ENCODE measurements around the gene WIPF1. TPM values are rescaled to one million over a fixed set of nuclear protein-coding genes. Genes with fewer than 3 reads are reported as not detected.

The WIPF1 gene
- polyA plus RNA-seq, 2 of the 4 experiments (the other 2 are of a cell fraction) = 16.4 to 20.1 TPM

DNA sequence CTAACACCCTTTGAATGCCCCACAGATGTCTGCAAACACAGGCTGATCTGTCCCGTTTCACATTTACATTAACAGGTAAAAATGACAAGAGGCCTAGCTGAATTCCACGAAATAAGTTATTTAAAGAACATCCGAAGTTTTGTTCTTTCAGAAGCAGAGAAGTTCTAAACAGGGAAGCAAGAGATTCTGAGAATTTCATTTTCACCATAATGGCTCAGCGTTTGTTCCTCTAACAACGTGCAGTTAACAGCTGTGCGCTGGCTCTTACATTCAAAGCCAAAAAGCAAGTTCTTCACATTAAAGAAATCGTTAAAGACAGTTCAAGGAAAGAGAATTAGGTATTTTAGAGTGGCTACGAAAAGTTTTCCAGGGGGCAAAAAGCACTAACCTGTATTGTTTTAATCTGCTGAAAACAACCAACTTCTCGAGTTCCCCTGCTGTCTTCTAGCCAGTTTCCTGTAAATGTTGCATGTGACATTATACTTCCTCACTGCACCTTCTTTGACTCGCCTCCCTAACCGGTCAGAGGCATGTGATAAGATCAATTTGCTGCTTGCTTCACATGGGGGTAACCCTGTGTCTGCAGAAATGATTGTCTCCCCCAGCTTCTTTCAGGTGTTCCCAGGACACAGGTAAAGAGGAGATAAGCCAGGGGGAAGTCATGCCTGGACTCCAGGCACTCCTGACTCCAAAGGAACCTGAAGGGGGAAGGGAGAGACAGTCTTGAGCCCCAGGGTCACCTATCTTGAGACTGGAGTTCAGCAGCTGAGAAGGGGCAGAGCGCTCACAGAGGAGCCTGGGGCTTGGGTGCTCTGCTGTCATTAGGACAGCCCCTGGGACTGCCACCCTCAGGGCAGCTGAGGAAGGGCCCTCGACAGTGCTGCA, 36.8 kb upstream of the WIPF1 start:
- ChIA-PET CTCF (interaction anchor here (0.8 to 1.4 kb wide), 2 partner anchors 17 to 58 kb away, joined by 3 read pairs; no protein-coding TSS in a partner anchor), POLR2A (no interaction called here)
- ATAC-seq (peak; percentile 66 to 68; a peak in 5 of 6 replicates), DNase-seq (ENCODE audit: low read depth in 1 of 2, low spot score in 1 of 2) (no peak), FAIRE-seq (no peak)
- Histone ChIP-seq H3K4me3 (no peak overlapping the region), H3K9me3 (no peaks in the 10 kb centered on the region), H3K4me2 (no peak overlapping the region), H3K27ac (no peak overlapping the region), H3K4me1 (peaks cover 12% of the 10 kb centered on the region; the same call in 2 of the 3 replicates)
- WGBS (ENCODE audit: missing lambda C conversion rate) = 88% methylated on average over 13 of the region's 13 CpGs
- no peak for TF ChIP-seq BHLHE40 (IDR thresholded peaks at IDR 0.05; ENCODE audit: low read depth, low read length)
- TF ChIP-seq, protein P1, sequence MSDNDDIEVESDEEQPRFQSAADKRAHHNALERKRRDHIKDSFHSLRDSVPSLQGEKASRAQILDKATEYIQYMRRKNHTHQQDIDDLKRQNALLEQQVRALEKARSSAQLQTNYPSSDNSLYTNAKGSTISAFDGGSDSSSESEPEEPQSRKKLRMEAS (IDR thresholded peaks at IDR 0.05) = no peak
- TF ChIP-seq MAFK (IDR thresholded peaks at IDR 0.05; ENCODE audit: partially characterized antibody) = no peak
- TF ChIP-seq CHD4 (IDR thresholded peaks at IDR 0.05; ENCODE audit: borderline replicate concordance) = no peak
- no peak for TF ChIP-seq HOXB5 (CRISPR knock-in tag; IDR thresholded peaks at IDR 0.05)
- no peak for TF ChIP-seq POLR2AphosphoS2 (conservative IDR thresholded peaks at IDR 0.05; ENCODE audit: low read length)
- TF ChIP-seq, protein P2, sequence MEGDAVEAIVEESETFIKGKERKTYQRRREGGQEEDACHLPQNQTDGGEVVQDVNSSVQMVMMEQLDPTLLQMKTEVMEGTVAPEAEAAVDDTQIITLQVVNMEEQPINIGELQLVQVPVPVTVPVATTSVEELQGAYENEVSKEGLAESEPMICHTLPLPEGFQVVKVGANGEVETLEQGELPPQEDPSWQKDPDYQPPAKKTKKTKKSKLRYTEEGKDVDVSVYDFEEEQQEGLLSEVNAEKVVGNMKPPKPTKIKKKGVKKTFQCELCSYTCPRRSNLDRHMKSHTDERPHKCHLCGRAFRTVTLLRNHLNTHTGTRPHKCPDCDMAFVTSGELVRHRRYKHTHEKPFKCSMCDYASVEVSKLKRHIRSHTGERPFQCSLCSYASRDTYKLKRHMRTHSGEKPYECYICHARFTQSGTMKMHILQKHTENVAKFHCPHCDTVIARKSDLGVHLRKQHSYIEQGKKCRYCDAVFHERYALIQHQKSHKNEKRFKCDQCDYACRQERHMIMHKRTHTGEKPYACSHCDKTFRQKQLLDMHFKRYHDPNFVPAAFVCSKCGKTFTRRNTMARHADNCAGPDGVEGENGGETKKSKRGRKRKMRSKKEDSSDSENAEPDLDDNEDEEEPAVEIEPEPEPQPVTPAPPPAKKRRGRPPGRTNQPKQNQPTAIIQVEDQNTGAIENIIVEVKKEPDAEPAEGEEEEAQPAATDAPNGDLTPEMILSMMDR (IDR thresholded peaks at IDR 0.05) = no peak

DNA sequence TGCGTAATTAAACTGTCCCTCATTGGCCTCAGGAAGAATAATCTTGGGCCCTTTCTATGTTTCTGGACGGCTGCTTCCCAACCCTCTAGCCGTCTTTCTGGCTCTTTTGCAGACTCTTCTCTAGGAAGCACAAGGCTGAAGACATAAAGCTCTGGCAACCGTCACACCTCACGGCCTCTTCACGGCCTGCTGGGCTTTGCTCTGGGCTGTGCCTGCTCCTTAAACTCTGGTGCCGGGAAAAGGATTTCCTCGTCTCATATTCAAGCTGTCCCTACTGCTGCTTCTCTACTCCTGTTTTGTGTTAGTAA, 36.0 kb upstream of the WIPF1 start:
- ATAC-seq (no peak), DNase-seq (ENCODE audit: low read depth in 1 of 2, low spot score in 1 of 2) (no peak), FAIRE-seq (no peak)
- CTCF ChIA-PET = interaction anchor here (0.8 to 1.4 kb wide), 2 partner anchors 18 to 58 kb away, joined by 3 read pairs; no protein-coding TSS in a partner anchor
- Histone ChIP-seq H3K4me1 (peaks cover 12% of the 10 kb centered on the region; the same call in 2 of the 3 replicates), H3K9me3 (no peaks in the 10 kb centered on the region), H3K4me2 (no peak overlapping the region), H3K27ac (no peak overlapping the region), H3K4me3 (no peak overlapping the region)
- POLR2A ChIA-PET = no interaction called here
- TF ChIP-seq, protein P3, sequence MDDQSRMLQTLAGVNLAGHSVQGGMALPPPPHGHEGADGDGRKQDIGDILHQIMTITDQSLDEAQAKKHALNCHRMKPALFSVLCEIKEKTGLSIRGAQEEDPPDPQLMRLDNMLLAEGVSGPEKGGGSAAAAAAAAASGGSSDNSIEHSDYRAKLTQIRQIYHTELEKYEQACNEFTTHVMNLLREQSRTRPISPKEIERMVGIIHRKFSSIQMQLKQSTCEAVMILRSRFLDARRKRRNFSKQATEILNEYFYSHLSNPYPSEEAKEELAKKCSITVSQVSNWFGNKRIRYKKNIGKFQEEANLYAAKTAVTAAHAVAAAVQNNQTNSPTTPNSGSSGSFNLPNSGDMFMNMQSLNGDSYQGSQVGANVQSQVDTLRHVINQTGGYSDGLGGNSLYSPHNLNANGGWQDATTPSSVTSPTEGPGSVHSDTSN (IDR thresholded peaks at IDR 0.05) = no peak
- TF ChIP-seq, protein P4, sequence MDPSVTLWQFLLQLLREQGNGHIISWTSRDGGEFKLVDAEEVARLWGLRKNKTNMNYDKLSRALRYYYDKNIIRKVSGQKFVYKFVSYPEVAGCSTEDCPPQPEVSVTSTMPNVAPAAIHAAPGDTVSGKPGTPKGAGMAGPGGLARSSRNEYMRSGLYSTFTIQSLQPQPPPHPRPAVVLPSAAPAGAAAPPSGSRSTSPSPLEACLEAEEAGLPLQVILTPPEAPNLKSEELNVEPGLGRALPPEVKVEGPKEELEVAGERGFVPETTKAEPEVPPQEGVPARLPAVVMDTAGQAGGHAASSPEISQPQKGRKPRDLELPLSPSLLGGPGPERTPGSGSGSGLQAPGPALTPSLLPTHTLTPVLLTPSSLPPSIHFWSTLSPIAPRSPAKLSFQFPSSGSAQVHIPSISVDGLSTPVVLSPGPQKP (IDR thresholded peaks at IDR 0.05; ENCODE audit: low read depth, low read length) = no peak
- TF ChIP-seq E2F6 (IDR thresholded peaks at IDR 0.05; ENCODE audit: borderline replicate concordance, low read depth) (no peak), FOXS1 (CRISPR knock-in tag; IDR thresholded peaks at IDR 0.05) (no peak), MAFK (IDR thresholded peaks at IDR 0.05; ENCODE audit: partially characterized antibody) (no peak), NFE2L2 (conservative IDR thresholded peaks at IDR 0.05; ENCODE audit: low read length) (no peak), FOSB (CRISPR knock-in tag; IDR thresholded peaks at IDR 0.05) (no peak), ESRRA (IDR thresholded peaks at IDR 0.05; ENCODE audit: borderline replicate concordance, low read length) (no peak), HES2 (IDR thresholded peaks at IDR 0.05) (no peak), SMC3 (IDR thresholded peaks at IDR 0.05) (no peak), NR3C1 (IDR thresholded peaks at IDR 0.05) (no peak), KDM5A (IDR thresholded peaks at IDR 0.05) (no peak), HEYL (CRISPR knock-in tag; IDR thresholded peaks at IDR 0.05) (no peak), JUNB (IDR thresholded peaks at IDR 0.05) (no peak), HDAC2 (IDR thresholded peaks at IDR 0.05) (no peak), POLR2AphosphoS2 (conservative IDR thresholded peaks at IDR 0.05; ENCODE audit: low read length) (no peak), NPAS2 (CRISPR knock-in tag; IDR thresholded peaks at IDR 0.05; ENCODE audit: borderline replicate concordance) (no peak), RNF2 (IDR thresholded peaks at IDR 0.05; ENCODE audit: borderline replicate concordance, low read depth) (no peak), HOXA7 (CRISPR knock-in tag; IDR thresholded peaks at IDR 0.05) (no peak)
- TF ChIP-seq, protein P5, sequence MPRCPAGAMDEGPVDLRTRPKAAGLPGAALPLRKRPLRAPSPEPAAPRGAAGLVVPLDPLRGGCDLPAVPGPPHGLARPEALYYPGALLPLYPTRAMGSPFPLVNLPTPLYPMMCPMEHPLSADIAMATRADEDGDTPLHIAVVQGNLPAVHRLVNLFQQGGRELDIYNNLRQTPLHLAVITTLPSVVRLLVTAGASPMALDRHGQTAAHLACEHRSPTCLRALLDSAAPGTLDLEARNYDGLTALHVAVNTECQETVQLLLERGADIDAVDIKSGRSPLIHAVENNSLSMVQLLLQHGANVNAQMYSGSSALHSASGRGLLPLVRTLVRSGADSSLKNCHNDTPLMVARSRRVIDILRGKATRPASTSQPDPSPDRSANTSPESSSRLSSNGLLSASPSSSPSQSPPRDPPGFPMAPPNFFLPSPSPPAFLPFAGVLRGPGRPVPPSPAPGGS (IDR thresholded peaks at IDR 0.05) = no peak
- WGBS (ENCODE audit: missing lambda C conversion rate) = 93% methylated on average over 8 of the region's 8 CpGs

All from A549 (cell line).